IgD-negative memory B cell (primary cell): ENCODE measurements around the gene FAM117B. TPM values are rescaled to one million over a fixed set of nuclear protein-coding genes. Genes with fewer than 3 reads are reported as not detected.
A peak's percentile ranks its signal among the peaks of the same experiment; 100 is the strongest.

Experiments used
- H3K27ac Mint-ChIP-seq, 3 donors: one replicate each; pipeline ENCODE4 v1.8.0; 2020 to 2022; ENCODE audit warnings: mild to moderate bottlenecking in 3 of 3, mixed read lengths in 3 of 3, moderate library complexity in 1 of 3
- H3K27me3 Mint-ChIP-seq: one replicate; pipeline ENCODE4 v1.8.0; 2021; ENCODE audit warnings: mixed read lengths
- H3K36me3 Mint-ChIP-seq: one replicate; pipeline ENCODE4 v1.8.0; 2020; ENCODE audit warnings: mild to moderate bottlenecking, mixed read lengths
- H3K4me1 Mint-ChIP-seq, 3 donors: one replicate each; pipeline ENCODE4 v1.8.0; 2020 to 2022; ENCODE audit warnings: mixed read lengths in 3 of 3, mild to moderate bottlenecking in 1 of 3
- H3K4me3 Mint-ChIP-seq, 4 donors: one replicate each; pipeline ENCODE4 v1.8.0; 2020 to 2022; ENCODE audit warnings: mild to moderate bottlenecking in 4 of 4, mixed read lengths in 4 of 4, moderate library complexity in 3 of 4
- H3K9me3 Mint-ChIP-seq, 3 donors: one replicate each; pipeline ENCODE4 v1.8.0; 2020 to 2021; ENCODE audit warnings: mixed read lengths in 3 of 3, mild to moderate bottlenecking in 1 of 3
- polyA plus RNA-seq: library from polyadenylated mRNA; unstranded; fragments of 300-500 nt; fragmentation: Illumina TruSeq; gene quantifications from one replicate; pipeline ENCODE4 v1.2.3, GENCODE V29; 2021

The FAM117B gene
- polyA plus RNA-seq, 1 donor from 2014 or later: 21.6 TPM

GRCh38 chr2:202736826-202737225 is 102.1 kb downstream of the FAM117B start:
- peaks cover 0 to 2% (median 0%) of the 10 kb centered on the region in 3 donors for H3K4me1 Mint-ChIP-seq
- H3K27me3 Mint-ChIP-seq: no peaks in the 10 kb centered on the region
- H3K9me3 Mint-ChIP-seq: peaks cover 0 to 5% (median 0%) of the 10 kb centered on the region in 3 donors
- no peak overlapping the region for H3K4me3 Mint-ChIP-seq
- H3K36me3 Mint-ChIP-seq: peaks cover 23% of the 10 kb centered on the region
- H3K27ac Mint-ChIP-seq: peak overlapping the region in 1 of 3 donors; percentile 3

GRCh38 chr2:202743613-202744012 is 108.8 kb downstream of the FAM117B start:
- Mint-ChIP-seq H3K4me1 (peaks cover 15 to 23% (median 21%) of the 10 kb centered on the region in 3 donors), H3K4me3 (no peak overlapping the region), H3K9me3 (peaks cover 5 to 15% (median 5%) of the 10 kb centered on the region in 3 donors), H3K27me3 (no peaks in the 10 kb centered on the region), H3K36me3 (peaks cover 25% of the 10 kb centered on the region), H3K27ac (peak overlapping the region in 1 of 3 donors; percentile 28)

- peaks cover 0 to 2% (median 0%) of the 10 kb centered on the region in 3 donors for H3K9me3 Mint-ChIP-seq
- H3K27me3 Mint-ChIP-seq: no peaks in the 10 kb centered on the region
- peaks cover 19% of the 10 kb centered on the region for H3K36me3 Mint-ChIP-seq
- H3K4me3 Mint-ChIP-seq: peak overlapping the region in 1 of 4 donors; percentile 75
- peak overlapping the region; percentile 14 to 72 (median 42) for H3K27ac Mint-ChIP-seq
- H3K4me1 Mint-ChIP-seq: peaks cover 32 to 47% (median 39%) of the 10 kb centered on the region in 3 donors
Observed at GRCh38 chr2:202749477-202749876, 114.7 kb downstream of the FAM117B start.

- peak overlapping the region in 3 of 4 donors; percentile 2 to 75 (median 45) for H3K4me3 Mint-ChIP-seq
- peak overlapping the region; percentile 6 to 86 (median 84) for H3K27ac Mint-ChIP-seq
- H3K36me3 Mint-ChIP-seq: peaks cover 15% of the 10 kb centered on the region
- peaks cover 0 to 2% (median 0%) of the 10 kb centered on the region in 3 donors for H3K9me3 Mint-ChIP-seq
- H3K27me3 Mint-ChIP-seq: no peaks in the 10 kb centered on the region
- H3K4me1 Mint-ChIP-seq: peaks cover 24 to 39% (median 35%) of the 10 kb centered on the region in 3 donors
Observed at GRCh38 chr2:202750763-202751427, 116.1 kb downstream of the FAM117B start.

GRCh38 chr2:202752071-202752470 is 117.3 kb downstream of the FAM117B start:
- no peaks in the 10 kb centered on the region for H3K27me3 Mint-ChIP-seq
- H3K4me1 Mint-ChIP-seq: peaks cover 20 to 32% (median 28%) of the 10 kb centered on the region in 3 donors
- peaks cover 0 to 2% (median 0%) of the 10 kb centered on the region in 3 donors for H3K9me3 Mint-ChIP-seq
- H3K27ac Mint-ChIP-seq: no peak overlapping the region
- peaks cover 10% of the 10 kb centered on the region for H3K36me3 Mint-ChIP-seq
- H3K4me3 Mint-ChIP-seq: no peak overlapping the region

GRCh38 chr2:202754936-202755335 is 120.2 kb downstream of the FAM117B start:
- H3K36me3 Mint-ChIP-seq: peaks cover 14% of the 10 kb centered on the region
- peaks cover 12% of the 10 kb centered on the region in 3 donors for H3K4me1 Mint-ChIP-seq
- no peak overlapping the region for H3K4me3 Mint-ChIP-seq
- H3K9me3 Mint-ChIP-seq: peaks cover 0 to 2% (median 0%) of the 10 kb centered on the region in 3 donors
- peak overlapping the region in 2 of 3 donors; percentile 65 to 67 for H3K27ac Mint-ChIP-seq
- H3K27me3 Mint-ChIP-seq: no peaks in the 10 kb centered on the region

- Mint-ChIP-seq H3K9me3 (peaks cover 0 to 2% (median 0%) of the 10 kb centered on the region in 3 donors), H3K27ac (no peak overlapping the region), H3K4me3 (no peak overlapping the region), H3K27me3 (no peaks in the 10 kb centered on the region), H3K4me1 (peaks cover 0 to 3% (median 2%) of the 10 kb centered on the region in 3 donors), H3K36me3 (peaks cover 16% of the 10 kb centered on the region)
Observed at GRCh38 chr2:202756598-202756997, 121.8 kb downstream of the FAM117B start.

GRCh38 chr2:202757339-202757738 is 122.6 kb downstream of the FAM117B start:
- Mint-ChIP-seq H3K36me3 (peaks cover 16% of the 10 kb centered on the region), H3K27ac (no peak overlapping the region), H3K9me3 (peaks cover 0 to 2% (median 0%) of the 10 kb centered on the region in 3 donors), H3K4me1 (peaks cover 0 to 3% (median 2%) of the 10 kb centered on the region in 3 donors), H3K4me3 (no peak overlapping the region), H3K27me3 (no peaks in the 10 kb centered on the region)

- Mint-ChIP-seq H3K9me3 (peaks cover 0 to 2% (median 0%) of the 10 kb centered on the region in 3 donors), H3K27ac (no peak overlapping the region), H3K4me1 (peaks cover 2 to 3% (median 3%) of the 10 kb centered on the region in 3 donors), H3K27me3 (no peaks in the 10 kb centered on the region), H3K4me3 (no peak overlapping the region), H3K36me3 (peaks cover 12% of the 10 kb centered on the region)
Observed at GRCh38 chr2:202758128-202758527, 123.4 kb downstream of the FAM117B start.

GRCh38 chr2:202758604-202759003 is 123.8 kb downstream of the FAM117B start:
- H3K9me3 Mint-ChIP-seq: peaks cover 0 to 2% (median 0%) of the 10 kb centered on the region in 3 donors
- H3K4me1 Mint-ChIP-seq: peaks cover 2 to 7% (median 5%) of the 10 kb centered on the region in 3 donors
- no peak overlapping the region for H3K27ac Mint-ChIP-seq
- H3K36me3 Mint-ChIP-seq: peaks cover 8% of the 10 kb centered on the region
- H3K27me3 Mint-ChIP-seq: no peaks in the 10 kb centered on the region
- H3K4me3 Mint-ChIP-seq: no peak overlapping the region

- peaks cover 9% of the 10 kb centered on the region for H3K36me3 Mint-ChIP-seq
Observed at GRCh38 chr2:202760848-202761247, 126.1 kb downstream of the FAM117B start.

GRCh38 chr2:202762556-202762955 is 127.8 kb downstream of the FAM117B start:
- Mint-ChIP-seq H3K4me3 (no peak overlapping the region), H3K27ac (peak overlapping the region in 1 of 3 donors; percentile 49), H3K9me3 (no peaks in the 10 kb centered on the region), H3K36me3 (peaks cover 10% of the 10 kb centered on the region), H3K27me3 (no peaks in the 10 kb centered on the region), H3K4me1 (peaks cover 0 to 11% (median 7%) of the 10 kb centered on the region in 3 donors)

More at GRCh38 chr2:202760848-202761247, 126.1 kb downstream of the FAM117B start:
- Mint-ChIP-seq H3K27ac (peak overlapping the region in 1 of 3 donors; percentile 65), H3K27me3 (no peaks in the 10 kb centered on the region), H3K4me3 (no peak overlapping the region), H3K9me3 (no peaks in the 10 kb centered on the region), H3K4me1 (peaks cover 0 to 11% (median 7%) of the 10 kb centered on the region in 3 donors)

- Mint-ChIP-seq H3K9me3 (no peaks in the 10 kb centered on the region), H3K4me3 (no peak overlapping the region), H3K4me1 (peaks cover 1 to 14% (median 11%) of the 10 kb centered on the region in 3 donors), H3K27ac (peak overlapping the region; percentile 16 to 71 (median 29)), H3K27me3 (no peaks in the 10 kb centered on the region), H3K36me3 (peaks cover 10% of the 10 kb centered on the region)
Observed at GRCh38 chr2:202763916-202764315, 129.1 kb downstream of the FAM117B start.

GRCh38 chr2:202764991-202765390 is 130.2 kb downstream of the FAM117B start:
- peaks cover 10% of the 10 kb centered on the region for H3K36me3 Mint-ChIP-seq
- no peaks in the 10 kb centered on the region for H3K9me3 Mint-ChIP-seq

GRCh38 chr2:202765436-202765835 is 130.7 kb downstream of the FAM117B start:
- peaks cover 1 to 19% (median 11%) of the 10 kb centered on the region in 3 donors for H3K4me1 Mint-ChIP-seq
- peaks cover 10% of the 10 kb centered on the region for H3K36me3 Mint-ChIP-seq
- no peaks in the 10 kb centered on the region for H3K27me3 Mint-ChIP-seq
- no peaks in the 10 kb centered on the region for H3K9me3 Mint-ChIP-seq
- H3K4me3 Mint-ChIP-seq: no peak overlapping the region
- peak overlapping the region in 1 of 3 donors; percentile 33 for H3K27ac Mint-ChIP-seq

More at GRCh38 chr2:202764991-202765390, 130.2 kb downstream of the FAM117B start:
- Mint-ChIP-seq H3K27ac (no peak overlapping the region), H3K27me3 (no peaks in the 10 kb centered on the region), H3K4me3 (no peak overlapping the region), H3K4me1 (peaks cover 1 to 19% (median 11%) of the 10 kb centered on the region in 3 donors)
